ENCODE data around the gene MOV10L1. TPM values are rescaled to one million over a fixed set of nuclear protein-coding genes. Genes with fewer than 3 reads are reported as not detected.

MOV10L1 gene
- polyA plus RNA-seq, 3 donors from 2014 or later: 1.4 TPM; not detected in 2

DNA sequence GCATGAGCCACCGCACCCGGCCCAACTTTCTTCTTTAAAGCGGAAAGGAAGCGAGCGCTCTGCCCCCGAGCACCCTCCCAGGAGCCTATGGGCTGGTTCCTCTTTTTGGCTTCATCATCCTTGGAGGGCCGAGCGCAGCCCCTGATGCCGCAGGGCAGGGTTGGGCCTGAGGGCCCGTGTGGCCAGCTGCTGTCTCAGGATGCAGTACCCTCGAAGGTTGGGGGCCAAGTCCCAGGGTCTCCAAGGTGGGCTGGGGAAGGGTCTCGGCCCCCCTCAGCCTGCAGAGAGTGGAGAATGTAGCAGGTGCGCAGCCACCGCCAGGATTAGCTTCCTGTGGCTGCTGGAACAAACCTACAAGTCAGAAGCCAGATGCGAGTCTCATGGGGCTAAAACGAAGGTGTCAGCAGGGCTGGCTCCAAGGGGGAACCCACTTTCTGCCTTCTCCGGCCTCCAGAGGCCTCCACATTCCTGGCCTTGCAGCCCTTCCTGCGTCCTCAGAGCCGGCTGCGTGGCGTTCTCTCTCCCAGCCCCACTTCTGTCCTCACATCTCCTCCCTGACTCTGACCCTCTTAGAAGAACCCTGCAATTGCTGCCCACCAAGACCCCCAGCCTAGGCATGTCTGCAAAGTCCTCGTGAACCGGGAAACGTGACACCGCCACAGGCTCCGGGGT is 83.6 kb downstream of the MOV10L1 start:
- H3K27me3 Mint-ChIP-seq (ENCODE audit: low read depth in 3 of 3): peaks cover 8 to 14% (median 10%) of the 10 kb centered on the region in 3 donors
- H3K27ac Mint-ChIP-seq: no peak overlapping the region
- peaks cover 0 to 5% of the 10 kb centered on the region in 2 donors for H3K4me1 Mint-ChIP-seq
- no peak for DNase-seq
- H3K36me3 Mint-ChIP-seq: no peaks in the 10 kb centered on the region
- no peaks in the 10 kb centered on the region for H3K9me3 Mint-ChIP-seq
- no peak overlapping the region for H3K4me3 Mint-ChIP-seq

GRCh38 chr22:50173983-50174355 is 84.2 kb downstream of the MOV10L1 start:
- Mint-ChIP-seq H3K27me3 (ENCODE audit: low read depth in 3 of 3) (peaks cover 5 to 12% (median 10%) of the 10 kb centered on the region in 3 donors), H3K36me3 (no peaks in the 10 kb centered on the region), H3K4me1 (peaks cover 0 to 3% of the 10 kb centered on the region in 2 donors), H3K9me3 (no peaks in the 10 kb centered on the region), H3K4me3 (no peak overlapping the region), H3K27ac (no peak overlapping the region)
- DNase-seq: no peak

GRCh38 chr22:50174382-50175190 is 84.8 kb downstream of the MOV10L1 start:
- no peak overlapping the region for H3K4me3 Mint-ChIP-seq
- H3K27ac Mint-ChIP-seq: no peak overlapping the region
- H3K27me3 Mint-ChIP-seq (ENCODE audit: low read depth in 3 of 3): peaks cover 5 to 8% (median 8%) of the 10 kb centered on the region in 3 donors
- H3K9me3 Mint-ChIP-seq: no peaks in the 10 kb centered on the region
- DNase-seq: no peak
- peaks cover 2% of the 10 kb centered on the region in 2 donors for H3K4me1 Mint-ChIP-seq
- H3K36me3 Mint-ChIP-seq: no peaks in the 10 kb centered on the region

DNA sequence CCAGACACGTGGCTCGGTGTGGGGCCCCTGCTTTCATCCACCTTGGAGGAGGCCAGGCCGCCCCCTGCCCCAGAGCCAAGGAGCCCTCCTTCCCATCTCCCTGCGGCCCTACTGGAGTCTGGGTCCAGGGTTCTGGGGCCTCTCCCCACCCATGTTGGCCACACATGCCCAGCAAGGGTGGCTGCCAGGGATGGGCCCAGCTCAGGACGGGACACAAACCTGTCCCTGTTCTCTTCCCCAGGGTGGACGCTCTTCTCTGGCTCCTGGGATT is 85.3 kb downstream of the MOV10L1 start:
- no peak for DNase-seq
- Mint-ChIP-seq H3K27ac (no peak overlapping the region), H3K4me3 (no peak overlapping the region), H3K9me3 (no peaks in the 10 kb centered on the region), H3K27me3 (ENCODE audit: low read depth in 3 of 3) (peaks cover 4 to 8% (median 8%) of the 10 kb centered on the region in 3 donors), H3K4me1 (peaks cover 5 to 7% of the 10 kb centered on the region in 2 donors), H3K36me3 (no peaks in the 10 kb centered on the region)

DNA sequence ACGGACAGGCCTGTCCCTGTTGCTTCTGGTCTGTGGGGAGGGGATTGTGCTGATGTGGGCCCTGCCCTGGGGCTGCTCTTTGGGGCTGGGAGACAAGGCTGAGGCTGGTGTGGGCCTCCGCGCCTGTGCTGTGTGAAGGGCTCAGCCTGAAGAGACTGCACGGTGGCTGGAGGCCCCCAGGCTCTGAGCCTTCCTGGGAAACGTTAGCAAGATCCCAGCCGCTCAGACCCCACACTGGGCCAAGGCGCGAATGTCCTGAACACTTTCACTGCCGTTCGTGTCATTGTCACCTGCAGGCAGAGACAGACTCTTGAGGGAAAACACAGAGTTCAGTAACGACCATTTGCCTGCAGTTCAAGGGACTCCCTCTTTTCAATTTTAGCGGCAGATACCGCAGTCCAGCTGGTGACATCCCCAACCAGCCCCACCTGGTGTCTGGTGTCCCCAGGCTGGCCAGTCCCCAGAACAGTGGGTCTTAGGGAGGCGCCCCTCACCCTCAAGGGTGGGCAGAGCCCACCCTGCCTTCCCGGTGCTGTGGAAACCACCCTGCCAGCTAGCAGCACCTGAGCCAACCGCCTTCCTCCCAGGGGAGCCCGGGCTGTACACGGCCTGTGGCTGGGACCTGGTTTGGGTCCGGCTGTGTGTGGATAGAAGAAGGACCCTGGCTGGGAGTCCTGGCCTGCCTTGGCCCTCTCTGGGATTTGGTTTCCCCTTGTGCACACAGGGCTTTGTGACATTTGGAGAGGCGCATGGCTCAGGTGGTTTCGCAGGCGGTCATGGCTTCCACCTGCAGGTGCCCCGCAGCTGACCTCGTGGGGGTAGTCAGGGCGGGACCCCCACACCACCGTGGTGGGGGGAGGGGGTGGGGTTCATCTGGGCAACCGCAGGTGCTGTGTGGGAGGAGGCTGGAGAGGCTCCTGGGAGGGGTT is 86.4 kb downstream of the MOV10L1 start:
- Mint-ChIP-seq H3K27me3 (ENCODE audit: low read depth in 3 of 3) (peaks cover 2 to 5% (median 5%) of the 10 kb centered on the region in 3 donors), H3K4me1 (peaks cover 4 to 7% of the 10 kb centered on the region in 2 donors), H3K27ac (no peak overlapping the region), H3K36me3 (no peaks in the 10 kb centered on the region), H3K9me3 (no peaks in the 10 kb centered on the region), H3K4me3 (no peak overlapping the region)
- no peak for DNase-seq

GRCh38 chr22:50176850-50177536 is 87.2 kb downstream of the MOV10L1 start:
- peaks cover 4 to 7% of the 10 kb centered on the region in 2 donors for H3K4me1 Mint-ChIP-seq
- peak overlapping the region in 1 of 5 donors; percentile 11 for H3K4me3 Mint-ChIP-seq
- no peak overlapping the region for H3K27ac Mint-ChIP-seq
- H3K9me3 Mint-ChIP-seq: no peaks in the 10 kb centered on the region
- no peak for DNase-seq
- no peaks in the 10 kb centered on the region for H3K36me3 Mint-ChIP-seq
- peaks cover 4 to 5% (median 4%) of the 10 kb centered on the region in 3 donors for H3K27me3 Mint-ChIP-seq (ENCODE audit: low read depth in 3 of 3)

GRCh38 chr22:50177537-50178470 is 88.0 kb downstream of the MOV10L1 start:
- Mint-ChIP-seq H3K9me3 (no peaks in the 10 kb centered on the region), H3K27ac (no peak overlapping the region), H3K4me1 (peaks cover 4 to 7% of the 10 kb centered on the region in 2 donors), H3K27me3 (ENCODE audit: low read depth in 3 of 3) (peaks cover 0 to 3% (median 2%) of the 10 kb centered on the region in 3 donors), H3K36me3 (no peaks in the 10 kb centered on the region), H3K4me3 (peak overlapping the region in 1 of 5 donors; percentile 13)
- no peak for DNase-seq

DNA sequence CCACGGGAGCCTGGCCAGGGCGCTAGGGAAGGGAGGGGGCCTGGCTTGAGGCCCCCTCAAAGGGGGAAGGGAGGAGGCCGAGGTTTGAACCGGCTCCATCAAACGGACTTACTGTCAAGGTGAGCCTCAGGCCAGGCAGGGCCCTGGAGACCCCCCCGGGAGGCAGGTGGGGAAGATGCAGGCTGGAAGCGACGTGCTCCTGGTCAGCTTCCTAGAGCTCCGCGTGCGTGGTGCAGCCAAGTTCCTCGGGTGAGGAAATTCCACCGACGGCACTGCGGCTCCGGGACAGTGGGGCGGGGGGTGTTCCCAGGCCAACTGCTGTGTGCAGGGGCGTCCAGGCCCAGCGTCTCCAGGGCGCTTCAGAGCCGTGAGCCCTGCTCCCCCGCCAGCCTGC is 88.7 kb downstream of the MOV10L1 start:
- Mint-ChIP-seq H3K4me1 (peaks cover 4 to 7% of the 10 kb centered on the region in 2 donors), H3K27ac (no peak overlapping the region), H3K4me3 (no peak overlapping the region), H3K9me3 (no peaks in the 10 kb centered on the region), H3K27me3 (ENCODE audit: low read depth in 3 of 3) (peaks cover 0 to 3% (median 2%) of the 10 kb centered on the region in 3 donors), H3K36me3 (no peaks in the 10 kb centered on the region)
- DNase-seq: no peak

DNA sequence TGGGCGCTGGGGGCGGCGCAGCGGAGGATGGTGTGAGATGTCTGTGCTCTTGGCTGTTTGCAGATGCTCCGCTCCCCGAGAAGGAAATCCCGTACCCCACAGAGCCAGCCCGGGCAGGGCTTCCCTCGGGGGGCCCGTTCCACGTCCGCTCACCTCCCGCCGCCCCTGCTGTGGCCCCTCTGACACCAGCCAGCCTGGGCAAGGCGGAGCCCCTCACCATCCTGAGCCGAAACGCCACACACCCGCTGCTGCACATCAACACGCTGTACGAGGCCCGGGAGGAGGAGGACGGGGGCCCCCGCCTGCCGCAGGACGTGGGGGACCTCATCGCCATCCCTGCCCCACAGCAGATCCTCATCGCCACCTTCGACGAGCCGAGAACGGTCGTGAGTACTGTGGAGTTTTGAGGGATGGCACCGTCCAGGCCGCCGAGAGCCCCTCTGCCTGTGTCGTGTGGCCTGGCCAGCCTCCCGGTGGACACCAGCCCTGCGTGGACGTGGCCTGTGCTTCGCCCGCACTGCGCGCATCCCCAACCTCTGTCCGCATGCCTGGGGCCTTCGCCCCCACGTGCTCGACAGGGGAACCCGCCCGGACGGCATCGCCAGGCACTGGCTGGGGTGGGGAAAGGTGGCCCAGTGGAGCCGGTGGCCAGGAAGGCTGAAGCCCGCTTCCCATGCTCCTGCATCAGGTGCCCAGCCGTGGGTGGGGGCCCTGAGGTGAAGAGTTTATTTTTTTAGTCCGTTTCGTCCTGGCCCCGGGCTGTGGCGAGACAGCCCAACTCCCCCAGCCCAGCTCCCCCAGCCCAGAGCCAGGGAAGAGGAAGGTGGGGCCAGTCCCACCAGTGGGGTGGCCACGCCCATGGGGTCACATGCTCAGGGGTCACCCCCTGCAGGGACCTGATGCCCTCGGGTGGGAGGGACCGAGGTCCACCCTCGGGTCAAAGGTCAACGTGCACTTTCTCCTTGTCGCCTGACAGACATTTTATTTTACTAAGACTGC is 89.4 kb downstream of the MOV10L1 start:
- Mint-ChIP-seq H3K36me3 (no peaks in the 10 kb centered on the region), H3K27ac (peak overlapping the region in 1 of 6 donors; percentile 81), H3K4me3 (no peak overlapping the region), H3K9me3 (no peaks in the 10 kb centered on the region), H3K27me3 (ENCODE audit: low read depth in 3 of 3) (peaks cover 0 to 3% (median 2%) of the 10 kb centered on the region in 3 donors), H3K4me1 (peaks cover 6 to 7% of the 10 kb centered on the region in 2 donors)
- no peak for DNase-seq

- Mint-ChIP-seq H3K27me3 (ENCODE audit: low read depth in 3 of 3) (peaks cover 0 to 3% (median 2%) of the 10 kb centered on the region in 3 donors), H3K4me3 (no peak overlapping the region), H3K4me1 (peaks cover 7 to 8% of the 10 kb centered on the region in 2 donors), H3K27ac (peak overlapping the region in 1 of 6 donors; percentile 81), H3K36me3 (no peaks in the 10 kb centered on the region), H3K9me3 (no peaks in the 10 kb centered on the region)
- DNase-seq: no peak
Observed at GRCh38 chr22:50179937-50180726, 90.3 kb downstream of the MOV10L1 start.
